WERI-Rb-1 (cell line): ENCODE results near the gene METRN.

Source experiments
- DNase-seq: peaks from one replicate; pipeline ENCODE4 v3.0.0-alpha.2; 2020
- H3K27ac ChIP-seq: fragments of 250-450 bp; sonication (Bioruptor Pico); 2 replicates; pipeline ENCODE4 v1.5.1; 2020; ENCODE audit warnings: mild to moderate bottlenecking, moderate library complexity
- H3K27me3 ChIP-seq: fragments of 250-450 bp; sonication (Bioruptor Pico); 2 replicates; pipeline ENCODE4 v1.5.1; 2021; ENCODE audit warnings: mild to moderate bottlenecking, low read depth, moderate library complexity; ENCODE audit not compliant: insufficient read depth, severe bottlenecking
- H3K36me3 ChIP-seq: fragments of 250-450 bp; sonication (Bioruptor Pico); 2 replicates; pipeline ENCODE4 v1.5.1; 2020; ENCODE audit warnings: mild to moderate bottlenecking, moderate library complexity
- H3K4me3 ChIP-seq: 2 replicates; pipeline ENCODE4 v1.5.1; 2011; ENCODE audit warnings: low read depth, mild to moderate bottlenecking, control low read depth, low read length
- H3K9me3 ChIP-seq: fragments of 250-450 bp; sonication (Bioruptor Pico); 2 replicates; pipeline ENCODE4 v1.5.1; 2021; ENCODE audit warnings: mild to moderate bottlenecking, moderate library complexity; ENCODE audit not compliant: severe bottlenecking
- TF ChIP-seq, protein P1 (sequence below): IDR thresholded peaks from 2 replicates; pipeline ENCODE4 v1.5.1; 2011; ENCODE audit warnings: low read depth, mild to moderate bottlenecking, control low read depth, inconsistent platforms, low read length

METRN gene

DNA sequence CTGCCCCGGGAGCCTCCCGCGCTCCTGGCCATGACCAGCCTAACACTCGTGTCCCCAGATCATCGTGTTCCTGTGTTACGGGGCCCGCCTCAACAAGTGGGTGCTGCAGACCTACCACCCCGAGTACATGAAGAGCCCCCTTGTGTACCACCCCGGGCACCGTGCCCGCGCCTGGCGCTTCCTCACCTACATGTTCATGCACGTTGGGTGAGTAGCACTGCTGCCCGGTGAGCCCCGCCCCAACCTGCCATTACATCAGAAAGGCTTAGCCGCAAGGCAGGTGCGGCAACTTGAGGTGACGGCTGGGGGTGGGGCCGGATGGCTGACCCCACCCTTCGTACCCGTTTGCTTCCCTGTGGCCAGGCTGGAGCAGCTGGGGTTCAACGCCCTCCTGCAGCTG, 38.0 kb upstream of the METRN start:
- Histone ChIP-seq H3K36me3 (peaks cover 34% of the 10 kb centered on the region), H3K27me3 (no peaks in the 10 kb centered on the region), H3K27ac (no peak overlapping the region), H3K9me3 (no peaks in the 10 kb centered on the region), H3K4me3 (no peak overlapping the region)
- DNase-seq, result no peak
- TF ChIP-seq, protein P1, sequence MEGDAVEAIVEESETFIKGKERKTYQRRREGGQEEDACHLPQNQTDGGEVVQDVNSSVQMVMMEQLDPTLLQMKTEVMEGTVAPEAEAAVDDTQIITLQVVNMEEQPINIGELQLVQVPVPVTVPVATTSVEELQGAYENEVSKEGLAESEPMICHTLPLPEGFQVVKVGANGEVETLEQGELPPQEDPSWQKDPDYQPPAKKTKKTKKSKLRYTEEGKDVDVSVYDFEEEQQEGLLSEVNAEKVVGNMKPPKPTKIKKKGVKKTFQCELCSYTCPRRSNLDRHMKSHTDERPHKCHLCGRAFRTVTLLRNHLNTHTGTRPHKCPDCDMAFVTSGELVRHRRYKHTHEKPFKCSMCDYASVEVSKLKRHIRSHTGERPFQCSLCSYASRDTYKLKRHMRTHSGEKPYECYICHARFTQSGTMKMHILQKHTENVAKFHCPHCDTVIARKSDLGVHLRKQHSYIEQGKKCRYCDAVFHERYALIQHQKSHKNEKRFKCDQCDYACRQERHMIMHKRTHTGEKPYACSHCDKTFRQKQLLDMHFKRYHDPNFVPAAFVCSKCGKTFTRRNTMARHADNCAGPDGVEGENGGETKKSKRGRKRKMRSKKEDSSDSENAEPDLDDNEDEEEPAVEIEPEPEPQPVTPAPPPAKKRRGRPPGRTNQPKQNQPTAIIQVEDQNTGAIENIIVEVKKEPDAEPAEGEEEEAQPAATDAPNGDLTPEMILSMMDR, result no peak

DNA sequence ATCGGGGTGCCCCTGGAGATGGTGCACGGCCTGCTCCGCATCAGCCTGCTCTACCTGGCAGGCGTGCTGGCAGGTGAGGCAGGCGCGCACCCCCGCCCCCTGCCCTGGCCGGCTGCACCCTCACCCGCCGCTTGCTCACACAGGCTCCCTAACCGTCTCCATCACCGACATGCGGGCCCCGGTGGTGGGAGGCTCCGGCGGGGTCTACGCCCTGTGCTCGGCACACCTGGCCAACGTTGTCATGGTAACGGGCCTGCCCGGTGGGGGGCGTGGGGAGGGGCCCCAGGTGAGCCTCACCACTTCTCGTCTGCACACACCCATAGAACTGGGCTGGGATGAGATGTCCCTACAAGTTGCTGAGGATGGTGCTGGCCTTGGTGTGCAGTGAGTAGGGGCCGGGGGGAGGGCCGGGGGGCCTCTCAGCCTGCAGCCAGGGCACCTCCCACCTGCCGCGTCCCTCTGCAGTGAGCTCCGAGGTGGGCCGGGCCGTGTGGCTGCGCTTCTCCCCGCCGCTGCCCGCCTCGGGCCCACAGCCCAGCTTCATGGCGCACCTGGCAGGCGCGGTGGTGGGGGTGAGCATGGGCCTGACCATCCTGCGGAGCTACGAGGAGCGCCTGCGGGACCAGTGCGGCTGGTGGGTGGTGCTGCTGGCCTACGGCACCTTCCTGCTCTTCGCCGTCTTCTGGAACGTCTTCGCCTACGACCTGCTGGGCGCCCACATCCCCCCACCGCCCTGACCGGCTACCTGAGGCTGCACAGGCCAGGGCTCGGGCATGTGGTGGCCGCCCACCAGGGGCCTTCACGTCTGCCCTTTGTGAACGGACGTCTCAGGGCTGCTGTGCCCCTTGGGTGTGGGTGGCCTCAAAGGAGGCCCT, 37.4 kb upstream of the METRN start:
- no peak for DNase-seq
- Histone ChIP-seq H3K27me3 (no peaks in the 10 kb centered on the region), H3K36me3 (peaks cover 34% of the 10 kb centered on the region), H3K9me3 (no peaks in the 10 kb centered on the region), H3K27ac (no peak overlapping the region), H3K4me3 (no peak overlapping the region)
- TF ChIP-seq, protein P1, result no peak

DNA sequence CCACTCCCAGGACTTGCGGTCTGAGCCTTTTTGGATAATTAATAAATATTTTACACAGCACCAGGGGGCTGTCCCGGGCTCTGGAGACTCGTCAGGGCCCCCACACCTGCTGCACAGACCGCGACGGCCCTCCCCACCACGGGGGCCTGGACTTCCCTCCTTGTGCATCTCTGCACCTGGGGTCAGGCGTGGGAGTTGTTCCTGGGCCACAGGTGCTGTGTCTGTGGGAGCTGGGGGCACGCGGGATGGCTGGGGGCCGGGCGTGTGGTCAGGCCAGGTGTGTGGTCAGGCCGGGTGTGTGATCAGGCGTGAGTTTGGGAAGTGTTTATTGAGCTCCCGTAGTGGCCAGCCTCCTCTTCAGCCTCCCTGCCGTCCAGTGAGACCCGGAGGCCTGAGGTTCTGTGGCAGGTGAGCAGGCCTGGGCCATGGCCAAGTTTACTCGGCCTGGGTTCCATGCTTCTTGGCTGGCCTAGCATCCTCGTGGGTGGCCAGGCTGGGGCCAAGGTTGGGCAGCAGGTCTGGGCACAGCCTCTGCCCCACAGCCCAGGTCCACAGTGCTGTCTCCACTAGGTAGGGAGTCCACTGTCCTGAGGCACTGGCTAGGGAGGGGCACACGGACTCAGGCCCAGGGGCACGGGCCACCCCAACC, 36.6 kb upstream of the METRN start:
- no peaks in the 10 kb centered on the region for H3K9me3 ChIP-seq
- H3K36me3 ChIP-seq, result peaks cover 34% of the 10 kb centered on the region
- no peak for DNase-seq
- H3K27me3 ChIP-seq, result no peaks in the 10 kb centered on the region
- TF ChIP-seq, protein P1, result no peak
- H3K4me3 ChIP-seq, result no peak overlapping the region
- peak overlapping the region; percentile 92 for H3K27ac ChIP-seq

DNA sequence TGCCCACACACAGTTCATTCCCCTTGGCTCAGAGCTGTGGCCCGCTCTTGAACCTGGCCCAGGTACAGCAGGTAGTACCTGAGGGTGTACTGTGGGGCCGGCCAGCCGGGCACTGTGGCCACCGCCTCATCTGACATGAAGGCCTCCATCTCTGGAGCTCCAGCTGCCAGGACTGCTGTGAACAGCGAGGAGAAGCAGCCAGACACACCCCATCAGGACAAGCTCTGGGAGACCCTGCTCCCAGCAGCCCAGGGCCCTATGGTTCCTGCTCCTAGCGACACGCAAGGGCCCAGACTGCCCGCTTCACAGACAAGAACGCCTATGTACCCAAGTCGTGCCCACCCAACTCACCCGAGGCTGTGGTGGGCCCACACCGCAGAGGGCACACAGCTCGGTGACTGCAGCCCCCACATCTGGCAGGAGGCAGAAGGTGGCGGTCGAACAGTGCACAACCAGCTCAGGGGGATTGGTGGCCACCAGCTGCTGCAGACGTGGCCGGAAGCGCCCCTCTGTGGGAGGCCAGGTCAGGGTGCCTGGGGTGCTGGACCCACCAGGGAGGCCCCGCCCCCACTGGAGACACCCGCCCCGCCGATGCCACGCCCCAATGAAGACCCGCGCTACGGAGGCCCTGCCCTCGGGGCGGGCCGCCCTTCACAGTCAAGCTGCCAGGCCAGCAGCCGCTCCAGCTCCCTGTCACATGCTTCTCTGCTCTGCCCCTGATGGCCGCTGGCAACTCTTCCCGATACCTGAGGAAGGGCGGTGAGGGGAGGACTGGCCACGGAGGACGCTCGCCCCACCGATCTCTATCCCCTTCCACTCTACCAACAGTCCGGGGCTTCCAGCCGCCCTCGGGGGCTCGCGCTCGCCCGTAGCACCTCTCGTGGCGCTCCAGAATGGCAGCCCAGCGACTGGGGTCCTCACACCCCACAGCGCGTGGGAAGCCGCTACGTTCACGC, 35.8 kb upstream of the METRN start:
- DNase-seq, result peak; percentile 89
- peak overlapping the region; percentile 52 for H3K4me3 ChIP-seq

More for the DNA sequence above, 35.8 kb upstream of the METRN start:
- Histone ChIP-seq H3K36me3 (peaks cover 33% of the 10 kb centered on the region), H3K27me3 (no peaks in the 10 kb centered on the region), H3K9me3 (no peaks in the 10 kb centered on the region), H3K27ac (peak overlapping the region; percentile 92)
- TF ChIP-seq, protein P1, result no peak
